ENCODE data around the gene SOD1.

Gene SOD1

GRCh38 chr21:31686272-31686915 lies 26.9 kb downstream of the SOD1 start:
- DNase-seq = peak; percentile 49

- no peak for DNase-seq
These were observed 27.6 kb downstream of the SOD1 start for GRCh38 chr21:31687108-31687507.

GRCh38 chr21:31688603-31689368 lies 29.3 kb downstream of the SOD1 start:
- DNase-seq = no peak

DNA sequence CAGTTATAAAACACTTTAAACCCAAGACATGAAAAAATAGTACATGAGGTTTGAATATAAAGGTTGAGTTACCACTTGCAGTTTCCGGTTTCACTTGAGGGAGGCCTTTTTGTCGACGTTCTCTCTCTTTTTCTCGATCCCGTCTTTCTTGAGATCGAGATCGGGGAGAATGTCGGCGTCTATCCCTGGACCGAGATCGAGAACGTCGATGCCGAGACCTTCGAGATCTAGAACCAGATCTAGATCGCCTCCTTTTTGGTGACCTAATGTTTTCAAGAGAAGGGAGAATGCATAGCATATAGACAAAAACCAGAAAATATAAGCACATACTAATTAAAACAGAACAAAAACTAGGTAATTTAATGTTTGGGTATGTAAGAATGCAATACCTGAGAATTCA lies 33.7 kb downstream of the SOD1 start:
- no peak for DNase-seq

- DNase-seq = no peak
These were observed 36.9 kb downstream of the SOD1 start for GRCh38 chr21:31696424-31696823.

DNA sequence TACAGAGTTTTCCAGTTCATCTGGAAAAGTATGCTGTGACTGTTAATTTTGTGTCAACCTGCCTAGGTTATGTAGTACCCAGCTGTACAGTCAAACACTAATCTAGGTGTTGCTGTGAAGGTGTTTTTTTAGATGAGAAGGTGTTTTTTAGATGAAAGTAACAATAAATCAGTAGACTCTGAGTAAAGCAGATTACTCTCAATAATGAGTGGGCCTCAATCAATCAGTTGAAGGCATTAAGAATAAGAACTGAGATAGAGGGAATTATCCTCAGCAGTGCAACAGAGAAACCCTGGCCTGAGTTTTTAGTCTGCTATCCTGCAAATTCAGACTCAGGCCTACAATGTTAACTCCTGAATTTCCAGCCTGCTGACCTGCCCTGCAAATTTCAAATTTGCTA lies 39.0 kb downstream of the SOD1 start:
- DNase-seq = no peak

- DNase-seq = no peak
These were observed 40.5 kb downstream of the SOD1 start for GRCh38 chr21:31700040-31700439.

GRCh38 chr21:31706562-31706961 lies 47.1 kb downstream of the SOD1 start:
- DNase-seq = no peak

DNA sequence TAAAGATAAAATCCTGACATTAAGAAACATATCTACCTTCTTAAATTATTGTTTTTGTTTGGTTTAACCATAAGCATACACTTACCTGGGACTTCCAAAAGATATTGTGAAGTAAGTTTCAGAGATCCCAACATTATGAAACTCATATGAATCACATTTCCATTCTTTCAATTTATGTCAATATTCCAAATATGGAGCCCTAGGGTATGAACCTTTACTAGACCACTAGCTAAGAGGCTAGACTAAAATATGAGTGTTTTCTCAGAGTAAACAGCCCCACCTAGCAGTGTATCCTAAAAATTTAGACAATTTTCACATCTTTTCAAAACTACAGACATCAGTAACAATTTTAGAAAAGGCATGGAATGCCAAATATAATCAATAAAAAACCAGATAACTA lies 48.0 kb downstream of the SOD1 start:
- DNase-seq = no peak

GRCh38 chr21:31708541-31708940 lies 49.0 kb downstream of the SOD1 start:
- DNase-seq = no peak

GRCh38 chr21:31710586-31710985 lies 51.1 kb downstream of the SOD1 start:
- DNase-seq = no peak

DNA sequence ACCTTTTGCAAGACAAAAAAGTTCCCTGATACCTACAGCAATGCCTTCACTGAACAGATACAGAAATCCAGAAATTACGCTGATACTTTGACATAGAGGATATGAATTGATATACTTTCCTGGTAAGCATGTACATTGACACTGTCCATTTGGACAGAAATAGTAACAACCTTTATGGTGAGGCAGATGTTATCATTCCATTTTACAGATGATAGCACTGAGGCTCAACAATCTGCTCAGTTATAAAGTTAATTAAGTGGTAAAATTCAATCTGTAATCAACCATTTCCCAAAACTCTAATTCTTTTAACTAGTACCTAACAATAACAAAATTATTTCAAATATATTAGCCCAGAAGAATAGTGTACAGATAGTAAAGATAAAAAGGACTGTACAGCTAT lies 51.8 kb downstream of the SOD1 start:
- no peak for DNase-seq

- no peak for DNase-seq
These were observed 52.3 kb downstream of the SOD1 start for GRCh38 chr21:31711745-31712285.

DNA sequence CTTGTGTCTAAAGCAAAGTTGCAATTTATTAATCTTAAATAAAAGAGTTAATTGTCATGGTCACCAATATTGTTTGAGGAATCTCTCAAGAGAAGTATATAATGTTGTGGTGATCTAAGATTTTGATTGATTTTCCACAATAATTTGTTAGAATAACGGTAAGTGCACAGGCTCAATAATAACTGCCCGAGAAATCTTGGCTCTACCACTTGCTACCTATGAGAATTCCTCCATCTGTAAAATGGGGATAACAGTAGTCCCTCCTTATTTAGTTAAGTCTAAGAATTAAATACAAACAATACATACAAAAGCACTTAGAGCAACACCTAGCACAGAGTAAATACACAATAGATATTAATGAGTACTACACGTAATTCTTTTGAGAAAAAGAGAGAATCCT lies 53.6 kb downstream of the SOD1 start:
- DNase-seq = no peak

DNA sequence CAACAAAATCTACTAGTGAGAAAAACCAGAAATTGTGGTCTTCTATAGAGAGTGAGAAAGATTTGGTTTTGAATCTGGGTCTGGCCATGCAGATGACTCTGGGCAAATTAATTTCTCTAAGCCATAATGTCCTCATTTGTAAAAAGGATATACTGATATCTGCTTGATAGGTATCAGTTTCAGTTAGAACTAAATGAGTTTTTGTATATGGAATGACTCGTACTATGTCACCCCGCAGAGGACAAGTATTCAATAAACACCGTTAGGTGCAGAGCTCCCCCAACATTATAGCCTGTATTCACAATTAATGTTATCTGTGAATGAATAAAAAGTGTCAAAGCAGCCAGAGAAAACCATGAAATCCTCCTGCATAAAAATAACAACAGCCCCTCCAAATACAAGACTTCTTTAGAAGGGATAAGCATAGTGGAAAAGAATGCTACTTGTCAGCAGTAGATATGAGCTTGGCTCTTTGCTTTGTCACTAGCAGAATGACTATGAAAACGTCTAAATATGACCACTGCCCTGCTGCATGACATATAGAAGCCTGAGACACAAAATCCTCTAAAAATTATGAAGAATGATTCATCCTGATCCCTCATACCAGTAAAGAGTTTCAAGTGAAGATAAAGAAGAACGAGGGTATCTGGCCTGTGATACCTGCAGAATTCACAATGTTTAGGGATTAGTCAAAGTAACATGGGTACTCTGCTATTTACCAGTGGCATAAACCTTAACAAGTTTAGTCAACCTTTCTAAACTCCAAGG lies 54.7 kb downstream of the SOD1 start:
- DNase-seq = no peak

DNA sequence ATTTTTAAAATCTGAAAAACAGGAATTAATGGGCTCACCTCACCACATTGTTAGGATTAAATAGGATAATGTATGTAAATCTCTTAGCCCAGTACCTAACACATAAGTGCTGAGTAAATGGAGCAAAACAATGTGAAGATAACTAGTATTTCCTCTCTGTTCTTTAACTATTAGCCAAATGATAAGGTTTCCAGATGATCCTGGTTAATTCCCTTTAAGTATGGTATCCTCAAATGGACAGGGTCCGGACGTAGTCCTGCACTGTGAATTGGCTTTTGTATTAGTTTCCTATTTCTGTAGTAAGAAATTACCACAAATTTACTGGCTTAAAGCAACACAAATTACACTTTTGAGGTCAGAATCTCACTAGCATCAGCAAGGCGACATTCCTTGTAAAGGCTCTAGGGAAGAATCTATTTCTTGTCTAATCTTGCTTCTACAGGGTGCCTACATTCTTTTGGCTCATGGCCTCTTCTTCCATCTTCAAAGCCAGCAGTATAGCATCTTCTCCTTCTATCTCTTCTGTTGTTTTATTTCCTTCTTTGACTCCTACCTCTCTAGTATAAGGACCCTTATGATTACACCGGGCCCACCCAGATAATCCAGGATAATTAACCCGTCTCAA lies 55.4 kb downstream of the SOD1 start:
- DNase-seq = no peak

- DNase-seq = no peak
These were observed 56.6 kb downstream of the SOD1 start for GRCh38 chr21:31716106-31716505.

Measured in NCI-H69 (cell line).